ENCODE results near the gene FHOD3. TPM values are rescaled to one million over a fixed set of nuclear protein-coding genes. Genes with fewer than 3 reads are reported as not detected.

Gene FHOD3
- total and polyA plus RNA-seq, 9 of the 15 experiments (the other 6 are each of a cell fraction or from before 2014, with no cell fraction given) = 0.11 TPM; not detected in 8

GRCh38 chr18:36828630-36829361 lies 531.3 kb downstream of the FHOD3 start, which contains the start of the genes KIAA1328 and TPGS2 (continued):
- TF ChIP-seq JUN (IDR thresholded peaks at IDR 0.05; ENCODE audit: borderline replicate concordance, low read depth, low read length) (0 out of 2 replicates have a peak, but pooled peaks have one; percentile 42), JUN (CRISPR knock-in tag; IDR thresholded peaks at IDR 0.05; ENCODE audit: borderline replicate concordance) (no peak), NR2C2 (CRISPR knock-in tag; IDR thresholded peaks at IDR 0.05) (no peak), NR2C2 (tag; IDR thresholded peaks at IDR 0.05) (peak; percentile 91), ESRRA (IDR thresholded peaks at IDR 0.05; ENCODE audit: borderline replicate concordance, low read depth) (peak; percentile 28; the same call in 1 of the 2 replicates)

Other genes starting within 250 kb of the FHOD3 start
- gene RPRD1A, start 230.2 kb upstream of the FHOD3 start, total RNA-seq (2014; rRNA removed) = 61.1 and 63.8 TPM in 2 replicates
- gene RPRD1A, start 230.2 kb upstream of the FHOD3 start, total RNA-seq (2014; rRNA removed; fragmentation: Illumina TruSeq; extraction: Trizol) = 69.3 and 74.5 TPM in 2 replicates
- 55.9 and 56.2 TPM in 2 replicates for gene RPRD1A, start 230.2 kb upstream of the FHOD3 start, total RNA-seq (2015; rRNA removed; fragmentation: Illumina TruSeq; extraction: Trizol)
- gene RPRD1A, start 230.2 kb upstream of the FHOD3 start, total RNA-seq (2021) = 65.0 and 66.0 TPM in 2 replicates
- 121 and 127 TPM in 2 replicates for gene RPRD1A, start 230.2 kb upstream of the FHOD3 start, polyA plus RNA-seq (2011; rRNA removed)
- gene RPRD1A, start 230.2 kb upstream of the FHOD3 start, polyA plus RNA-seq (2014; fragmentation: Illumina TruSeq; extraction: Trizol) = 60.8 and 67.7 TPM in 2 replicates
- gene RPRD1A, start 230.2 kb upstream of the FHOD3 start, polyA plus RNA-seq (2014; fragmentation: Nextera tagmentation; extraction: Ambion mirVana) = 10 to 100 TPM; 30.2 to 36.7 TPM
- gene RPRD1A, start 230.2 kb upstream of the FHOD3 start, polyA plus RNA-seq (2014; rRNA removed) = 130 and 142 TPM in 2 replicates
- gene SLC39A6, start 168.4 kb upstream of the FHOD3 start, total RNA-seq (2014; rRNA removed) = 17.4 and 21.1 TPM in 2 replicates
- gene SLC39A6, start 168.4 kb upstream of the FHOD3 start, total RNA-seq (2014; rRNA removed; fragmentation: Illumina TruSeq; extraction: Trizol) = 19.9 and 20.9 TPM in 2 replicates
- gene SLC39A6, start 168.4 kb upstream of the FHOD3 start, total RNA-seq (2015; rRNA removed; fragmentation: Illumina TruSeq; extraction: Trizol) = 19.0 and 20.6 TPM in 2 replicates
- 13.2 and 14.0 TPM in 2 replicates for gene SLC39A6, start 168.4 kb upstream of the FHOD3 start, total RNA-seq (2021)
- gene SLC39A6, start 168.4 kb upstream of the FHOD3 start, polyA plus RNA-seq (2011; rRNA removed) = 16.7 and 17.8 TPM in 2 replicates
- gene SLC39A6, start 168.4 kb upstream of the FHOD3 start, polyA plus RNA-seq (2014; fragmentation: Illumina TruSeq; extraction: Trizol) = 22.1 and 23.8 TPM in 2 replicates
- 1 to 10 TPM; 5.6 to 6.6 TPM for gene SLC39A6, start 168.4 kb upstream of the FHOD3 start, polyA plus RNA-seq (2014; fragmentation: Nextera tagmentation; extraction: Ambion mirVana)
- gene SLC39A6, start 168.4 kb upstream of the FHOD3 start, polyA plus RNA-seq (2014; rRNA removed) = 13.2 and 13.8 TPM in 2 replicates
- 156 and 158 TPM in 2 replicates for gene ELP2, start 167.8 kb upstream of the FHOD3 start, total RNA-seq (2014; rRNA removed)
- 123 and 139 TPM in 2 replicates for gene ELP2, start 167.8 kb upstream of the FHOD3 start, total RNA-seq (2014; rRNA removed; fragmentation: Illumina TruSeq; extraction: Trizol)
- 72.8 and 76.8 TPM in 2 replicates for gene ELP2, start 167.8 kb upstream of the FHOD3 start, total RNA-seq (2015; rRNA removed; fragmentation: Illumina TruSeq; extraction: Trizol)
- 140 and 148 TPM in 2 replicates for gene ELP2, start 167.8 kb upstream of the FHOD3 start, total RNA-seq (2021)
- gene ELP2, start 167.8 kb upstream of the FHOD3 start, polyA plus RNA-seq (2011; rRNA removed) = 188 and 192 TPM in 2 replicates
- 87.4 and 96.0 TPM in 2 replicates for gene ELP2, start 167.8 kb upstream of the FHOD3 start, polyA plus RNA-seq (2014; fragmentation: Illumina TruSeq; extraction: Trizol)
- gene ELP2, start 167.8 kb upstream of the FHOD3 start, polyA plus RNA-seq (2014; fragmentation: Nextera tagmentation; extraction: Ambion mirVana) = 100 to 1,000 TPM; 146 to 172 TPM
- 84.0 and 94.8 TPM in 2 replicates for gene ELP2, start 167.8 kb upstream of the FHOD3 start, polyA plus RNA-seq (2014; rRNA removed)
- gene MOCOS, start 110.2 kb upstream of the FHOD3 start, total RNA-seq (2014; rRNA removed) = 8.4 and 11.8 TPM in 2 replicates
- 11.5 and 11.8 TPM in 2 replicates for gene MOCOS, start 110.2 kb upstream of the FHOD3 start, total RNA-seq (2014; rRNA removed; fragmentation: Illumina TruSeq; extraction: Trizol)
- gene MOCOS, start 110.2 kb upstream of the FHOD3 start, total RNA-seq (2015; rRNA removed; fragmentation: Illumina TruSeq; extraction: Trizol) = 7.7 TPM in 2 replicates
- gene MOCOS, start 110.2 kb upstream of the FHOD3 start, total RNA-seq (2021) = 12.4 TPM in 2 replicates
- gene MOCOS, start 110.2 kb upstream of the FHOD3 start, polyA plus RNA-seq (2011; rRNA removed) = 8.1 and 8.6 TPM in 2 replicates
- gene MOCOS, start 110.2 kb upstream of the FHOD3 start, polyA plus RNA-seq (2014; fragmentation: Illumina TruSeq; extraction: Trizol) = 8.4 and 9.2 TPM in 2 replicates
- gene MOCOS, start 110.2 kb upstream of the FHOD3 start, polyA plus RNA-seq (2014; fragmentation: Nextera tagmentation; extraction: Ambion mirVana) = 1 to 10 TPM; 4.5 to 4.6 TPM
- gene MOCOS, start 110.2 kb upstream of the FHOD3 start, polyA plus RNA-seq (2014; rRNA removed) = 9.1 and 12.1 TPM in 2 replicates

All from K562 (cell line).